Left lung (tissue), 10 donors: ENCODE data around the gene DUS1L. TPM values are rescaled to one million over a fixed set of nuclear protein-coding genes. Genes with fewer than 3 reads are reported as not detected.

Source experiments
- ATAC-seq: fragments of 200-7000 bp; cut with Tn5 transposase; one replicate; pipeline ENCODE4 v1.9.1; 2020; ENCODE audit warnings: moderate library complexity
- DNase-seq, 4 donors: peaks; one replicate each; pipeline ENCODE4 v3.0.0-alpha.2; 2013 to 2020
- H3K27ac ChIP-seq, 2 donors: fragments of 200-600 bp; sonication (generic) in 1 of 2; one replicate each; pipeline versions ENCODE4 v1.5.0 to v1.8.0; 2020 to 2021
- H3K27me3 ChIP-seq, 2 donors: fragments of 200-600 bp; sonication (generic) in 1 of 2; one replicate each; pipeline versions ENCODE4 v1.5.0 to v1.8.0; 2020 to 2021
- H3K36me3 ChIP-seq, 2 donors: fragments of 200-600 bp; sonication (generic) in 1 of 2; one replicate each; pipeline versions ENCODE4 v1.5.0 to v1.8.0; 2020 to 2021
- H3K4me1 ChIP-seq, 2 donors: fragments of 200-600 bp; one replicate each; pipeline ENCODE4 v1.8.0; 2021
- H3K4me3 ChIP-seq, 2 donors: fragments of 200-600 bp; sonication (generic) in 1 of 2; one replicate each; pipeline versions ENCODE4 v1.5.0 to v1.8.0; 2020 to 2021; ENCODE audit warnings: mild to moderate bottlenecking in 1 of 2
- H3K9me3 ChIP-seq, 2 donors: fragments of 200-600 bp; sonication (generic) in 1 of 2; one replicate each; pipeline versions ENCODE4 v1.5.0 to v1.8.0; 2020 to 2021
- CTCF ChIP-seq, 2 donors: fragments of 200-600 bp; sonication (generic) in 1 of 2; IDR thresholded peaks; one replicate each; pipeline versions ENCODE4 v1.5.0 to v1.8.0; 2021; ENCODE audit warnings: antibody characterized with exemption in 2 of 2
- intact Hi-C, 2 donors: fragments of 100-400 bp; cut with DNase I; formaldehyde crosslinking; loops; one replicate each; pipeline versions ENCODE4 v1.11.2 to v1.14.2; 2022
- polyA plus RNA-seq, 6 donors: library from polyadenylated mRNA; unstranded; fragments of 120-200 nt; gene quantifications; one replicate each; pipeline ENCODE4 v1.2.1, GENCODE V29; 2013; ENCODE audit not compliant: insufficient read length in 6 of 6
- total RNA-seq, 2 donors: library from RNA; stranded (reverse); fragmentation: NEBNext Ultra II Directional; extraction: Animal tissue kit (Norgen Biotek cat#: 25700); gene quantifications; one replicate each; pipeline ENCODE4 v1.2.1, GENCODE V29; 2021
- donor health status: DM: no; HTN: yes; CAD: no.
- donor health status: DM: no; HTN: no; CAD: no.

DUS1L gene
- total and polyA plus RNA-seq, 8 donors: 55.7 to 103 (median 74.0) TPM

DNA sequence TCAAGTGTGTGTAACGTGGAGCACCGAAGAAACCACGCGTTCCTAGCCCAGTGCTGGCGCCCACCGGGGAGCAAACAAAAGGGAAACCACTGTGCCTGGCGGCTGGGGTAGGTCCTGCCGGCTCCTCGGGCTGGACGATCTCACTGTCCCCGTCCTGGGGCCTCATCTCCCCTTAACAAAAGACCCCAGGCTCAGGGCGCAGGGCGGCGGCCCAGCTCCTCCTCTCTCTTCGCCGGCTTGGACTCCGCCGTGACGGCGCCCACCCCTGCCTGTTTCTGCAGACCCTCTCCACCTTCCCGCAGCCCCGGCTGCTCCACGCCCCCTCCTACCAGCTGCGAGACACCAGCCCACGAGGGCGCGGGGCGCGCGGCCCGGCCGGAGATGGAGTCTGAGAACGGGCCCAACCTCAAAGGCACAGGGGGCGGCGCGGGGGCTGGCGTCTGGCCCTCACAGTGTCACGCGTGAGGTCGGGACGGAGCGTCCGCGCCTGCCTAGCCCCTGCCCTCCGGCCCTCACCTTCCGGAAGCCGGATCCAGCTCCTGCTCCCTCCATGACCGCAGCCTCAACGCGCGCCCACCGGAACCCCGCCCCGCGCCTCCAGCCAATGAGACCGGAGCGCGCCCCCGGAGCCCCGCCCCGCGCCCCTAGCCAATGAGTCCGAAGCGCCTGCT lies 43.2 kb downstream of the DUS1L start, which contains the start of gene CENPX:
CENPX (minus strand) TSS at position 569 of the 671 bp plus-strand sequence; CDS start at position 552, 17 bp downstream.
- Histone ChIP-seq H3K9me3 (no peaks in the 10 kb centered on the region), H3K27ac (peak within 1 kb of the TSS; percentile 19 to 80), H3K4me3 (peak within 1 kb of the TSS; percentile 98 to 99), H3K27me3 (no peaks in the 10 kb centered on the region), H3K4me1 (peaks cover 25 to 39% of the 10 kb centered on the region in 2 donors), H3K36me3 (peaks cover 0 to 13% of the 10 kb centered on the region in 2 donors)
- no peak for TF ChIP-seq CTCF (IDR thresholded peaks at IDR 0.05)
- intact Hi-C loops: no loop called here
- DNase-seq (no peak), ATAC-seq (no peak)

GRCh38 chr17:82021900-82022309 lies 43.7 kb downstream of the DUS1L start:
- Histone ChIP-seq H3K4me1 (peaks cover 25 to 39% of the 10 kb centered on the region in 2 donors), H3K9me3 (no peaks in the 10 kb centered on the region), H3K27me3 (no peaks in the 10 kb centered on the region), H3K27ac (peak overlapping the region in 1 of 2 donors; percentile 80), H3K4me3 (peak overlapping the region; percentile 93 to 99), H3K36me3 (peaks cover 0 to 16% of the 10 kb centered on the region in 2 donors)
- TF ChIP-seq CTCF (IDR thresholded peaks at IDR 0.05): no peak
- ATAC-seq (no peak), DNase-seq (no peak)
- intact Hi-C loops: loop anchor here in 1 of 2 donors (1.0 kb wide), 1 partner anchor 63 kb away; no protein-coding TSS in a partner anchor

- Histone ChIP-seq H3K9me3 (no peaks in the 10 kb centered on the region), H3K27ac (no peak overlapping the region), H3K36me3 (peaks cover 0 to 16% of the 10 kb centered on the region in 2 donors), H3K27me3 (no peaks in the 10 kb centered on the region), H3K4me1 (peaks cover 25 to 39% of the 10 kb centered on the region in 2 donors), H3K4me3 (peak overlapping the region in 1 of 2 donors; percentile 99)
- ATAC-seq: peak; percentile 23
- TF ChIP-seq CTCF (IDR thresholded peaks at IDR 0.05): peak; percentile 60 to 66
- peak; percentile 60 to 87 (median 79) for DNase-seq
- intact Hi-C loops: loop anchor here in 1 of 2 donors (1.0 kb wide), 1 partner anchor 62 kb away; no protein-coding TSS in a partner anchor
Observed at GRCh38 chr17:82021107-82021899, 44.3 kb downstream of the DUS1L start.

DNA sequence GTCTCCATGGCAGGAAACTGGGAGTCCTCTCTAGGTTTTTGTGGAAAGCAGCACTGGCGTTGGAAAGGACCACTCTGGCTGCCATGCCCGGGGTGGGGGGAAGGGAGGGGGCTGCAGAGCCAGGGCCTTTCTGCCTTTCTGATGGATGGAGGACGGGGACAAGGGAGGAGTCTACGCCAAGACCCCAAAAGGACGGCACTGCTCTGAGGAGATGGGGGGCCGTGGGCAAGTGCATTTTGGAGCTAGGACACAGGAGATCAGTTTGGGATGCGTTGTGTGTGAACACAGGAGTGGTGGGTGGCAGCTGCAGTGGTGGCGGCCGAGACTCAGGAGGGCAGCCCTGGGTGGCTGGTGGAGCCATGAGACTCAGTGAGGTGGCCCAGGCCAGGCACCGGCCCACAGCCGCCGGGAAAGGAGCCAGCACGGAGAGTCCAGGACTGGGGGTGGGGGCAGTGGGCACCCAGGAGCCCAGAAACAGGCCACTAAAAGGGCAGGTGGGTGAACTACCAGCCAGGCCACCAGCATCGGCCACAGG lies 45.0 kb downstream of the DUS1L start:
- DNase-seq (no peak), ATAC-seq (no peak)
- no peak overlapping the region for H3K27ac ChIP-seq
- no peaks in the 10 kb centered on the region for H3K27me3 ChIP-seq
- peaks cover 25 to 39% of the 10 kb centered on the region in 2 donors for H3K4me1 ChIP-seq
- peaks cover 0 to 16% of the 10 kb centered on the region in 2 donors for H3K36me3 ChIP-seq
- intact Hi-C loops: loop anchor here in 1 of 2 donors (1.0 kb wide), 1 partner anchor 61 kb away; no protein-coding TSS in a partner anchor
- H3K4me3 ChIP-seq: peak overlapping the region in 1 of 2 donors; percentile 99
- H3K9me3 ChIP-seq: no peaks in the 10 kb centered on the region
- TF ChIP-seq CTCF (IDR thresholded peaks at IDR 0.05): no peak
